ENCODE results near the gene TUBB3. TPM values are rescaled to one million over a fixed set of nuclear protein-coding genes. Genes with fewer than 3 reads are reported as not detected.

Gene TUBB3
- total and polyA plus RNA-seq, 8 donors, result 0.29 to 14.5 (median 3.7) TPM; not detected in 2

GRCh38 chr16:89892635-89893034, 30.5 kb upstream of the TUBB3 start:
- no peak for DNase-seq
- Histone ChIP-seq H3K9me3 (no peaks in the 10 kb centered on the region), H3K27me3 (no peaks in the 10 kb centered on the region), H3K36me3 (peaks cover 89 to 100% (median 100%) of the 10 kb centered on the region in 4 donors), H3K27ac (no peak overlapping the region), H3K4me3 (no peak overlapping the region), H3K4me1 (no peaks in the 10 kb centered on the region)
- intact Hi-C loops (cut with DNase I; ENCODE audit: low total_unique reads), result no loop called here
- no peak for TF ChIP-seq POLR2AphosphoS5 (IDR thresholded peaks at IDR 0.05)
- no peak for TF ChIP-seq POLR2A (IDR thresholded peaks at IDR 0.05)
- TF ChIP-seq EP300 (IDR thresholded peaks at IDR 0.05), result no peak
- WGBS, 5 donors, result 95 to 96% (median 95%) methylated on average over 8 to 9 of the region's 9 CpGs

GRCh38 chr16:89893642-89894548, 29.2 kb upstream of the TUBB3 start:
- no peak for TF ChIP-seq POLR2AphosphoS5 (IDR thresholded peaks at IDR 0.05)
- no peak for TF ChIP-seq POLR2A (IDR thresholded peaks at IDR 0.05)
- TF ChIP-seq CTCF (IDR thresholded peaks at IDR 0.05), result no peak
- no peak for TF ChIP-seq EP300 (IDR thresholded peaks at IDR 0.05)

GRCh38 chr16:89895482-89896250, 27.5 kb upstream of the TUBB3 start:
- H3K27me3 ChIP-seq, result no peaks in the 10 kb centered on the region
- intact Hi-C loops (cut with DNase I; ENCODE audit: low total_unique reads), result no loop called here
- DNase-seq, result no peak
- H3K4me1 ChIP-seq, result no peaks in the 10 kb centered on the region
- peaks cover 95 to 100% (median 99%) of the 10 kb centered on the region in 4 donors for H3K36me3 ChIP-seq
- TF ChIP-seq POLR2AphosphoS5 (IDR thresholded peaks at IDR 0.05) (no peak), POLR2A (IDR thresholded peaks at IDR 0.05) (no peak), CTCF (IDR thresholded peaks at IDR 0.05) (no peak), EP300 (IDR thresholded peaks at IDR 0.05) (no peak)
- no peak overlapping the region for H3K27ac ChIP-seq
- 92 to 95% (median 94%) methylated on average over 17 to 26 of the region's 26 CpGs for WGBS, 5 donors
- H3K9me3 ChIP-seq, result no peaks in the 10 kb centered on the region
- H3K4me3 ChIP-seq, result no peak overlapping the region

More at GRCh38 chr16:89893642-89894548, 29.2 kb upstream of the TUBB3 start:
- no peak for DNase-seq
- intact Hi-C loops (cut with DNase I; ENCODE audit: low total_unique reads), result no loop called here
- Histone ChIP-seq H3K27me3 (no peaks in the 10 kb centered on the region), H3K4me1 (no peaks in the 10 kb centered on the region), H3K27ac (no peak overlapping the region), H3K9me3 (no peaks in the 10 kb centered on the region), H3K4me3 (no peak overlapping the region), H3K36me3 (peaks cover 91 to 100% (median 99%) of the 10 kb centered on the region in 4 donors)
- 92 to 96% (median 94%) methylated on average over 12 to 45 of the region's 45 CpGs for WGBS, 5 donors

- no peaks in the 10 kb centered on the region for H3K9me3 ChIP-seq
- no peaks in the 10 kb centered on the region for H3K27me3 ChIP-seq
- TF ChIP-seq EP300 (IDR thresholded peaks at IDR 0.05) (no peak), POLR2AphosphoS5 (IDR thresholded peaks at IDR 0.05) (no peak), POLR2A (IDR thresholded peaks at IDR 0.05) (no peak), CTCF (IDR thresholded peaks at IDR 0.05) (no peak)
- 96 to 99% (median 97%) methylated on average over 11 of the region's 11 CpGs for WGBS, 5 donors
- no peak overlapping the region for H3K27ac ChIP-seq
- intact Hi-C loops (cut with DNase I; ENCODE audit: low total_unique reads), result no loop called here
- DNase-seq, result no peak
- no peaks in the 10 kb centered on the region for H3K4me1 ChIP-seq
- no peak overlapping the region for H3K4me3 ChIP-seq
- peaks cover 86 to 91% (median 90%) of the 10 kb centered on the region in 4 donors for H3K36me3 ChIP-seq
Observed at GRCh38 chr16:89897204-89897603, 25.9 kb upstream of the TUBB3 start.

Measured in stomach (tissue), 9 donors.